Dedifferentiated amniotic fluid mesenchymal stem cell (primary cell): ENCODE measurements around the gene DPEP3.
"Not testable (repeated sequence)": the region's sequence is repeated elsewhere in the genome, so short reads cannot be mapped to it uniquely, and the experiment has no call there.

Experiments used
- DNase-seq: peaks from one replicate; pipeline ENCODE4 v3.0.0-alpha.2; 2016; ENCODE audit errors: extremely low spot score

The DPEP3 gene

GRCh38 chr16:67979955-67980678, at the start of gene DPEP3:
TSS of gene DPEP3 (minus strand) at chr16:67980499. CDS start at chr16:67980380, 119 bp downstream.
- no peak for DNase-seq

- DNase-seq: no peak
Observed at GRCh38 chr16:68028996-68029395, 48.7 kb upstream of the DPEP3 start.

- peak; percentile 82 for DNase-seq
Observed at GRCh38 chr16:68022728-68023537, 42.6 kb upstream of the DPEP3 start, which contains the start of the genes DDX28 and DUS2. TSS of gene DDX28 (minus strand) at chr16:68023232. CDS start at chr16:68023202, 30 bp downstream. TSS of gene DUS2 (plus strand) at chr16:68023284. CDS start at chr16:68038024, 14,740 bp downstream.

GRCh38 chr16:68022278-68022727, 42.0 kb upstream of the DPEP3 start:
- no peak for DNase-seq

- DNase-seq: no peak
Observed at GRCh38 chr16:68021490-68021889, 41.2 kb upstream of the DPEP3 start.

- no peak for DNase-seq
Observed at GRCh38 chr16:68019167-68019680, 38.9 kb upstream of the DPEP3 start.

- DNase-seq: no peak
Observed at GRCh38 chr16:68015681-68016080, 35.4 kb upstream of the DPEP3 start, which contains the start of gene DPEP2NB. TSS of gene DPEP2NB (minus strand) at chr16:68015911. CDS start at chr16:68015770, 141 bp downstream.

GRCh38 chr16:68013440-68013839, 33.1 kb upstream of the DPEP3 start:
- DNase-seq: no peak

GRCh38 chr16:68009872-68010271, 29.6 kb upstream of the DPEP3 start:
- not testable (repeated sequence) for DNase-seq

GRCh38 chr16:68009157-68009735, 28.9 kb upstream of the DPEP3 start:
- DNase-seq: no peak

GRCh38 chr16:68005786-68006286, 25.5 kb upstream of the DPEP3 start:
- DNase-seq: no peak

- no peak for DNase-seq
Observed at GRCh38 chr16:68005211-68005610, 24.9 kb upstream of the DPEP3 start.

GRCh38 chr16:68003031-68003430, 22.7 kb upstream of the DPEP3 start:
- DNase-seq: no peak

GRCh38 chr16:68000450-68000849, 20.2 kb upstream of the DPEP3 start:
- DNase-seq: no peak

- DNase-seq: no peak
Observed at GRCh38 chr16:67999985-68000384, 19.7 kb upstream of the DPEP3 start.

- DNase-seq: not testable (repeated sequence)
Observed at GRCh38 chr16:67998779-67999688, 18.7 kb upstream of the DPEP3 start, which contains the start of gene DPEP2. TSS of gene DPEP2 (minus strand) at chr16:67999484. CDS start at chr16:67993212, 6,272 bp downstream.

GRCh38 chr16:67998231-67998778, 18.0 kb upstream of the DPEP3 start:
- not testable (repeated sequence) for DNase-seq

- no peak for DNase-seq
Observed at GRCh38 chr16:67996666-67997065, 16.4 kb upstream of the DPEP3 start.

- DNase-seq: no peak
Observed at GRCh38 chr16:67995423-67995822, 15.1 kb upstream of the DPEP3 start.

- not testable (repeated sequence) for DNase-seq
Observed at GRCh38 chr16:67994040-67994408, 13.7 kb upstream of the DPEP3 start.
